Measurements from ENCODE around the gene ADAM29.

- TF ChIP-seq CTCF (IDR thresholded peaks at IDR 0.05): no peak
- no peak for TF ChIP-seq POLR2A (IDR thresholded peaks at IDR 0.05)
Observed at GRCh38 chr4:174999407-174999806, 81.2 kb downstream of the ADAM29 start.

Data from uterus (tissue), 2 donors.